OCI-LY1 (cell line): ENCODE data around the gene RAB10.
"Not testable (repeated sequence)": the region's sequence is repeated elsewhere in the genome, so short reads cannot be mapped to it uniquely, and the experiment has no call there.

Experiments used
- H2AFZ ChIP-seq: fragments of 200-600 bp; sonication (generic), shearing (Covaris generic); 2 replicates; pipeline ENCODE4 v1.6.0; 2014; ENCODE audit warnings: antibody characterized with exemption, mild to moderate bottlenecking, low read length
- H3F3A ChIP-seq: fragments of 200-600 bp; sonication (generic), shearing (Covaris generic); 2 replicates; pipeline ENCODE4 v1.6.0; 2014; ENCODE audit warnings: mild to moderate bottlenecking, antibody characterized with exemption, low read length, moderate library complexity; ENCODE audit not compliant: insufficient read depth
- H3K27ac ChIP-seq: fragments of 200-600 bp; sonication (generic); 2 replicates; pipeline ENCODE4 v1.5.1; 2014; ENCODE audit warnings: low read length, mixed run types, mild to moderate bottlenecking, low read depth; ENCODE audit not compliant: poor library complexity, severe bottlenecking
- H3K27me3 ChIP-seq: fragments of 200-600 bp; sonication (generic); 2 replicates; pipeline ENCODE4 v1.6.0; 2014; ENCODE audit warnings: antibody characterized with exemption, mild to moderate bottlenecking, low read length, moderate library complexity; ENCODE audit not compliant: insufficient read depth
- H3K36me3 ChIP-seq: fragments of 200-600 bp; sonication (generic); 2 replicates; pipeline ENCODE4 v1.6.1; 2014; ENCODE audit warnings: mild to moderate bottlenecking, antibody characterized with exemption, low read length, moderate library complexity, mixed read lengths; ENCODE audit not compliant: insufficient read depth
- H3K4me1 ChIP-seq: fragments of 200-600 bp; sonication (generic); 2 replicates; pipeline ENCODE4 v1.5.1; 2014; ENCODE audit warnings: mild to moderate bottlenecking, low read length, moderate library complexity; ENCODE audit not compliant: insufficient read depth, severe bottlenecking
- H3K4me2 ChIP-seq: fragments of 200-600 bp; sonication (generic), shearing (Covaris generic); 2 replicates; pipeline ENCODE4 v1.6.1; 2014; ENCODE audit warnings: low read length
- H3K4me3 ChIP-seq: fragments of 200-600 bp; sonication (generic); 2 replicates; pipeline ENCODE4 v1.5.1; 2014; ENCODE audit warnings: low read length, low read depth, mild to moderate bottlenecking, mixed read lengths; ENCODE audit not compliant: poor library complexity, severe bottlenecking
- H3K79me2 ChIP-seq: fragments of 200-600 bp; shearing (Covaris generic); 2 replicates; pipeline ENCODE4 v1.6.1; 2016; ENCODE audit warnings: mixed run types, low read length, mixed read lengths; ENCODE audit not compliant: insufficient read depth
- H3K9ac ChIP-seq: fragments of 200-600 bp; sonication (generic), shearing (Covaris generic); 2 replicates; pipeline ENCODE4 v1.6.1; 2014; ENCODE audit warnings: mild to moderate bottlenecking, low read length, mixed read lengths
- H3K9me2 ChIP-seq: fragments of 200-600 bp; sonication (generic), shearing (Covaris generic); 2 replicates; pipeline ENCODE4 v1.6.1; 2014; ENCODE audit warnings: low read depth, mild to moderate bottlenecking, low read length, mixed read lengths
- H3K9me3 ChIP-seq: fragments of 200-600 bp; shearing (Covaris generic); 2 replicates; pipeline ENCODE4 v1.6.1; 2014; ENCODE audit warnings: low read length, mixed read lengths
- H4K20me1 ChIP-seq: fragments of 200-600 bp; sonication (generic), shearing (Covaris generic); 2 replicates; pipeline ENCODE4 v1.6.0; 2016; ENCODE audit warnings: mild to moderate bottlenecking, low read length; ENCODE audit not compliant: insufficient read depth
- CTCF ChIP-seq: fragments of 200-600 bp; sonication (generic), shearing (Covaris generic); IDR thresholded peaks from 2 replicates; pipeline ENCODE4 v1.5.1; 2017; ENCODE audit warnings: mild to moderate bottlenecking, antibody characterized with exemption, low read length, moderate library complexity, mixed read lengths
- EZH2 ChIP-seq: fragments of 200-600 bp; sonication (generic), shearing (Covaris generic); IDR thresholded peaks from 2 replicates; pipeline ENCODE4 v1.8.0; 2017; ENCODE audit warnings: borderline replicate concordance, mixed run types, mild to moderate bottlenecking, antibody characterized with exemption, low read length, moderate library complexity, mixed read lengths

RAB10 gene

GRCh38 chr2:26080356-26080755 lies 46.5 kb downstream of the RAB10 start:
- Histone ChIP-seq H3F3A (no peaks in the 10 kb centered on the region), H3K27ac (no peak overlapping the region), H3K9me2 (no peaks in the 10 kb centered on the region), H3K4me1 (no peaks in the 10 kb centered on the region), H3K9ac (no peak overlapping the region), H3K4me3 (no peak overlapping the region), H3K36me3 (peaks cover 33% of the 10 kb centered on the region), H3K9me3 (peaks cover 20% of the 10 kb centered on the region), H4K20me1 (no peaks in the 10 kb centered on the region), H3K79me2 (peaks cover 56% of the 10 kb centered on the region), H2AFZ (no peak overlapping the region), H3K4me2 (no peak overlapping the region), H3K27me3 (no peaks in the 10 kb centered on the region)
- TF ChIP-seq CTCF (no peak), EZH2 (no peak)

DNA sequence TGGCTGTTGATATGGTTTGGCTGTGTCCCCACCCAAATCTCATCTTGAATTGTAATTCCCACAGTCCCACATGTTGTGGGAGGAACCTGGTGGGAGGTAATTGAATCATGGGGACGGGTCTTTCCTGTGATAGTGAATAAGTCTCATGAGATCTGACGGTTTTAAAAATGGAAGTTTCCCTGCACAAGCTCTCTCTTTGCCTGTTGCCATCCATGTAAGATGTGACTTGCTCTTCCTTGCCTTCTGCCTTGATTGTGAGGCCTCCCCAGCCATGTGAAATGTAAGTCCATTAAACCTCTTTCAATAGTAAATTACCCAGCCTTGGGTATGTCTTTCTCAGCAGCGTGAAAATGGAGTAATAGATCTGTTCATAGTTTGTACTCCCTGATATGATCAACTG lies 47.0 kb downstream of the RAB10 start:
- not testable (repeated sequence) for H3K4me1 ChIP-seq, H3F3A ChIP-seq

GRCh38 chr2:26081556-26081955 lies 47.7 kb downstream of the RAB10 start:
- no peaks in the 10 kb centered on the region for H3K9me2 ChIP-seq
- H3K4me3 ChIP-seq: no peak overlapping the region
- H3K79me2 ChIP-seq: peaks cover 45% of the 10 kb centered on the region
- no peaks in the 10 kb centered on the region for H3K4me1 ChIP-seq
- TF ChIP-seq CTCF (no peak), EZH2 (no peak)
- peaks cover 20% of the 10 kb centered on the region for H3K9me3 ChIP-seq
- no peak overlapping the region for H3K4me2 ChIP-seq
- H4K20me1 ChIP-seq: no peaks in the 10 kb centered on the region
- H2AFZ ChIP-seq: no peak overlapping the region
- no peaks in the 10 kb centered on the region for H3K27me3 ChIP-seq
- H3K9ac ChIP-seq: no peak overlapping the region
- peaks cover 33% of the 10 kb centered on the region for H3K36me3 ChIP-seq
- no peak overlapping the region for H3K27ac ChIP-seq
- H3F3A ChIP-seq: 0 out of 2 replicates have a peak, but pooled peaks cover 3% of the 10 kb centered on the region

More for the DNA sequence above, 47.0 kb downstream of the RAB10 start:
- H3K4me2 ChIP-seq, H3K9ac ChIP-seq, H4K20me1 ChIP-seq, H3K9me2 ChIP-seq, H3K4me3 ChIP-seq, H3K27me3 ChIP-seq, H2AFZ ChIP-seq, H3K27ac ChIP-seq: not testable (repeated sequence)
- H3K9me3 ChIP-seq: peaks cover 20% of the 10 kb centered on the region
- H3K36me3 ChIP-seq: peaks cover 33% of the 10 kb centered on the region
- H3K79me2 ChIP-seq: peaks cover 50% of the 10 kb centered on the region

- 0 out of 2 replicates have a peak, but pooled peaks cover 3% of the 10 kb centered on the region for H3F3A ChIP-seq
- H4K20me1 ChIP-seq: no peaks in the 10 kb centered on the region
- H3K4me1 ChIP-seq: no peaks in the 10 kb centered on the region
Measured at GRCh38 chr2:26086155-26086637, 52.3 kb downstream of the RAB10 start.

More at GRCh38 chr2:26086155-26086637, 52.3 kb downstream of the RAB10 start:
- Histone ChIP-seq H3K27ac (no peak overlapping the region), H3K4me2 (no peak overlapping the region), H2AFZ (no peak overlapping the region), H3K36me3 (peaks cover 18% of the 10 kb centered on the region), H3K79me2 (peaks cover 46% of the 10 kb centered on the region), H3K27me3 (no peaks in the 10 kb centered on the region), H3K9ac (no peak overlapping the region), H3K9me2 (no peaks in the 10 kb centered on the region), H3K9me3 (peaks cover 7% of the 10 kb centered on the region), H3K4me3 (no peak overlapping the region)
- no peak for TF ChIP-seq CTCF
- no peak for TF ChIP-seq EZH2
